AG09309 (cell line): ENCODE measurements around the gene GABBR2.

Source experiments
- DNase-seq: peaks from one replicate; pipeline ENCODE4 v3.0.0-alpha.2; 2010; ENCODE audit warnings: low read depth
- H3K4me3 ChIP-seq: 2 replicates; pipeline ENCODE4 v1.5.1; 2011; ENCODE audit warnings: mild to moderate bottlenecking, low read depth, low read length, moderate library complexity; ENCODE audit not compliant: control insufficient read depth
- TF ChIP-seq, protein P1 (sequence below): IDR thresholded peaks from 2 replicates; pipeline ENCODE4 v1.5.1; 2011; ENCODE audit warnings: mild to moderate bottlenecking, low read depth, low read length, inconsistent platforms; ENCODE audit not compliant: insufficient read depth, control insufficient read depth; ENCODE audit errors: missing control alignments

The GABBR2 gene

DNA sequence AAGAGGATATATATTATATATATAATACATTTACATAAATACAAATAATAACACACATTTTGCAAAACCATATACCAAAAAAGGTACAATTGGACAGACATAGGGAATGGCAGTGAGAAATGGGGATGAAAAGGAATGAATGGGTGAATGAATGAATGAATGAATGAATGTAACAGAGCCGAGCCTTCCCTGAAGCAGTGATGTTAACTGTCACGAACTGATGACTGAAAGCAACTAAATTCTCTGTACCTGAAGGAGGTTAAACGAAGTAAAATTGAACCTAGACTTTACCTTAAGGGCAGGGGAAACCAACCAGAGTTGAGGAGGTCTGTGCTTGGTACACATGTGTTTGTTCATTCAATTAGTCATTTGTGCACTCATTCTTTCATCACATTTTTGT is 283.7 kb downstream of the GABBR2 start:
- no peak for DNase-seq
- TF ChIP-seq, protein P1, sequence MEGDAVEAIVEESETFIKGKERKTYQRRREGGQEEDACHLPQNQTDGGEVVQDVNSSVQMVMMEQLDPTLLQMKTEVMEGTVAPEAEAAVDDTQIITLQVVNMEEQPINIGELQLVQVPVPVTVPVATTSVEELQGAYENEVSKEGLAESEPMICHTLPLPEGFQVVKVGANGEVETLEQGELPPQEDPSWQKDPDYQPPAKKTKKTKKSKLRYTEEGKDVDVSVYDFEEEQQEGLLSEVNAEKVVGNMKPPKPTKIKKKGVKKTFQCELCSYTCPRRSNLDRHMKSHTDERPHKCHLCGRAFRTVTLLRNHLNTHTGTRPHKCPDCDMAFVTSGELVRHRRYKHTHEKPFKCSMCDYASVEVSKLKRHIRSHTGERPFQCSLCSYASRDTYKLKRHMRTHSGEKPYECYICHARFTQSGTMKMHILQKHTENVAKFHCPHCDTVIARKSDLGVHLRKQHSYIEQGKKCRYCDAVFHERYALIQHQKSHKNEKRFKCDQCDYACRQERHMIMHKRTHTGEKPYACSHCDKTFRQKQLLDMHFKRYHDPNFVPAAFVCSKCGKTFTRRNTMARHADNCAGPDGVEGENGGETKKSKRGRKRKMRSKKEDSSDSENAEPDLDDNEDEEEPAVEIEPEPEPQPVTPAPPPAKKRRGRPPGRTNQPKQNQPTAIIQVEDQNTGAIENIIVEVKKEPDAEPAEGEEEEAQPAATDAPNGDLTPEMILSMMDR: no peak
- no peak overlapping the region for H3K4me3 ChIP-seq

DNA sequence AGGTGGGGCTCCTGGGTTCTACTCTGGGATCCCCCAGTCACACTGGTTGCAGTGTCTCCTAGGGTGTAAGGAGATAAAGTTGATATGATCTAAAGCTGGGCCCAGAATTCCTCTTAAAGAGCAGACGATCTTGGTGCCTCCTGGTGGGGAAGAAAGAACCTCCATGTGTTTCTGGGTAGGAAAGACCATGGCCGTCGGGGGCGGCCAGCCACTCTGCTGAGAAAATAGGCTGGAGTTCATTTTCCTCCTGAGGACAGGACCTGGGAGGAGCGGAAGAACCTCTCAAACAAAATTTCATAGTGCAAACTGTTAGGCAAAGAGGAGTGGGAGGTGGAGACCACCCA is 289.5 kb downstream of the GABBR2 start:
- TF ChIP-seq, protein P1: no peak
- H3K4me3 ChIP-seq: no peak overlapping the region
- no peak for DNase-seq

DNA sequence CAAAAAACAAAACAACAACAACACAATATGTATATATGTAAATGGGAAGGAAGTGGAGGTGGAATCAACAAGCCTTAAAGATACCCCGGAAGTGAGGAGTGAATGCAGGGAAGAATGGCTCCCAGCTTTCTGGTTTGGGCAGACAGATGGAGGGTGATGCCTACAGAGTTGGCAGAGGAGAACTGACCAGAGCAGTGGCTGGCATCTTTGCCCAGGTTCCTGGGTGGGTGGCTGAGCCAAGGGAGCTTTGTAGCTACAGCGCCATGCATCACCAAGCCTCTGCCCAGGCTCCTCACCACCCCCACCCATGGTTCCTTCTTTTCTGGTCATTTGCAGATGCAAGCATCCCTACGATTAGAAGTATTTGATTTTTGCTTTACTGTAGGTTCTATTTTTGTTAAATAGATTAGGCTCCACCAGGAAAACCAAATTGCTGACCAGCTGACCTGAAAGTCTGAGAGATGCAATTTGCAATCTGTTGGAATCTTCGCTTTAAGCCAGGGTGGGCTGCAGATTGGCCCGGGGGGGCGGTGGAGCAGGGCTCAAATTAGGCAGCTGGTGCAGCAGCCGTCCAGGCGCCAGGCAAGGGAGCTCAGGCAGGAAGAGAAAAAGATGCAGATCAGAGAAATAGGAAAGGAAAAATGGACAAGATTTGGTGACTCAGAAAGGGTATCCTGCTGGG is 290.0 kb downstream of the GABBR2 start:
- no peak for DNase-seq
- TF ChIP-seq, protein P1: no peak
- H3K4me3 ChIP-seq: no peak overlapping the region

DNA sequence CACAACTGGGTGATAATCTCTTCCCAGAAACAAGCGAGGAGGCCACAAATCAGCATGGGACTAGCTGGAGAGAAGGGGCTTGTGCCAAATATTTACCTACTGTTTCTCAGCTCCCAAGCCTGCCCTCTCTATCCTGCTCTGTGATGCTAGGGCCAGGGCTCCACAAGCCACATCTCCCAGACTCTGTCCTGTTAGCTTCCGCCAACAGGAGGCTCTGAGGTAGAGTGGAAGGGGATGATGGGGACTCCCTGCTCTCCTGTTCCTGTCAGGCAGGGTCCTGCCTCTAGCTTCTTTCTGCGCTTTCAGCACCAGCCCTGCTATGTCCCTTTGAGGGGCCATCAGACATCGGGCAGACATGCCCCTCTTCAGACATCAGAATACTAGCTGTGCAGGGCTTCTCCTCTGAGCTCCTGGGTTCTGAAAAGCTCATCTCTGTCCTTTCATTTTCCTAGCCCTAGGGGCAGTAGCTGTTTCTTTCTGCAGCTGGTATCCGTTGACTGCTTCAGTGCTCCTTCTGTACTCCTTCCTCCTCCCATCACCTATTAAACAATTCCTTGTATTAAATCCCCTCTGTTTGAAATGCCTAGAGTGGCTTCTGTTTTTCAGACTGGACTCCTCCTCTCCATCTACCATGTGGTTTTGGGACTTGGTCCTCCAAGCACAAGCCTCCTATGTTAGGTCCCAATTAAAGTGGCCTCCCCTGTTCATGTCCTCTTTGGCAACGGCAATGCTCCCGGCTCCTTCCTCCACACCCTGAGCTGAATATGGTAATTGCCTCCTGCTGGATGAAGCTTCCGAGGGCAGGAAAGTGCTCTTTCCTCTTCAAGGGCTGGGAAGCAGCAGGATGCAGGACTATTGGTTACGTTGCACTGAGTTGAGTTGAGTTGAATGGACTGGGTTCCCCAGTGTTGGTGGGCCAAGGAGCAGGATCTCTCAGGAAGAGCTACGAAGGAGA is 292.2 kb downstream of the GABBR2 start:
- no peak overlapping the region for H3K4me3 ChIP-seq
- TF ChIP-seq, protein P1: no peak
- no peak for DNase-seq

DNA sequence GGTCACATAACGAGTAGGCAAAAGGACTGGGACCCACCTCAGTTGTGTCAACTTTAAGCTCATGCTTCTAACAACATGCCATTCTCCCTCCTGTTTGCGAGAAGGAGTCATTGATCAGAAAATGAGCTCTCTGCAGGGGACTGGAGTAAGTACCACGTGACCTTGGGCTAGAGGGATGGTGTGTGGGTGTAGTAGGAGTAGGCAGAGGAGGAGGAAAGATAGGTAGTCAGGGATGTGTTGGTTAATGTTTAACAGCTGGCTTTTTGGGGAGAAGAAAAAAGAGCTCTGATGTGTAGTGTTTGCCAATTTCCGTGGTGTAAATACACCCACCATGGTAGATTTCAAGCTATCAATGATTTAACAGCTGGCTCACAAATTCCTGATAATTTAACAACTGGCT is 293.0 kb downstream of the GABBR2 start:
- no peak overlapping the region for H3K4me3 ChIP-seq
- TF ChIP-seq, protein P1: no peak
- no peak for DNase-seq

DNA sequence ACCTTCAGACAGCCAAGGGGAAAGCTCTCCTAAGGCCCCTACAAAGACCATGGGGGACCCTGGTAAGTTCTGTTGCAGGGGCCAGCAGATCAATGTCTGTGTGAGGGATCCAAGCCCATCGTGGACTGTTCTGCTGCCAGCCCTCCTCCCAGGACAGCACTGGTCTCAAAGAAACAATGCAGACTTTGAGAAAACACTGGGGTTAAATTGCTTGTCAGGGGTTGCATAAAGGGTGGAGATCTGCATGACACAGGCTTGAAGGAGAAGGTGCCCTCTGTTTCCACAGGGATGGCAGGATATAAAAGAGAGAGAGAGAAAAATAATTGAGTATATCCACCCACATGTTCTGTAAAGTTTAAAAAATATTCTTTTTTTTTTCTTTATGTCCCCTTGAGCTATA is 295.7 kb downstream of the GABBR2 start:
- H3K4me3 ChIP-seq: no peak overlapping the region
- DNase-seq: no peak
- TF ChIP-seq, protein P1: no peak
